Nephron (organoid): Measurements from ENCODE around the gene RSPO4.

Source experiments
- H3K27ac Mint-ChIP-seq, 3 experiments: 2 replicates each; pipeline ENCODE4 v1.8.0; 2020; ENCODE audit warnings: mixed read lengths in 3 of 3, mild to moderate bottlenecking in 2 of 3, moderate library complexity in 1 of 3
- H3K27me3 Mint-ChIP-seq: 2 replicates; pipeline ENCODE4 v1.8.0; 2021; ENCODE audit warnings: low read depth, mild to moderate bottlenecking, moderate library complexity, mixed read lengths
- H3K36me3 Mint-ChIP-seq: 2 replicates; pipeline ENCODE4 v1.8.0; 2020; ENCODE audit warnings: low read depth, mixed read lengths
- H3K4me1 Mint-ChIP-seq: 2 replicates; pipeline ENCODE4 v1.8.0; 2020; ENCODE audit warnings: mixed read lengths
- H3K4me3 Mint-ChIP-seq, 3 experiments: 2 replicates each; pipeline ENCODE4 v1.8.0; 2020; ENCODE audit warnings: mild to moderate bottlenecking in 3 of 3, mixed read lengths in 3 of 3, moderate library complexity in 2 of 3
- H3K9me3 Mint-ChIP-seq: 2 replicates; pipeline ENCODE4 v1.8.0; 2020; ENCODE audit warnings: mixed read lengths
- TF ChIP-seq, protein P1 (sequence below), 3 experiments: fragments of 200-600 bp; sonication (generic); IDR thresholded peaks; one replicate each; pipeline ENCODE4 v1.5.0; 2021; ENCODE audit warnings: antibody characterized with exemption in 3 of 3; ENCODE audit not compliant: unreplicated experiment in 3 of 3

Gene RSPO4

GRCh38 chr20:926670-927069, 75.4 kb downstream of the RSPO4 start:
- Mint-ChIP-seq H3K27me3 (peaks cover 7% of the 10 kb centered on the region), H3K36me3 (peaks cover 2% of the 10 kb centered on the region)
- TF ChIP-seq, protein P1, sequence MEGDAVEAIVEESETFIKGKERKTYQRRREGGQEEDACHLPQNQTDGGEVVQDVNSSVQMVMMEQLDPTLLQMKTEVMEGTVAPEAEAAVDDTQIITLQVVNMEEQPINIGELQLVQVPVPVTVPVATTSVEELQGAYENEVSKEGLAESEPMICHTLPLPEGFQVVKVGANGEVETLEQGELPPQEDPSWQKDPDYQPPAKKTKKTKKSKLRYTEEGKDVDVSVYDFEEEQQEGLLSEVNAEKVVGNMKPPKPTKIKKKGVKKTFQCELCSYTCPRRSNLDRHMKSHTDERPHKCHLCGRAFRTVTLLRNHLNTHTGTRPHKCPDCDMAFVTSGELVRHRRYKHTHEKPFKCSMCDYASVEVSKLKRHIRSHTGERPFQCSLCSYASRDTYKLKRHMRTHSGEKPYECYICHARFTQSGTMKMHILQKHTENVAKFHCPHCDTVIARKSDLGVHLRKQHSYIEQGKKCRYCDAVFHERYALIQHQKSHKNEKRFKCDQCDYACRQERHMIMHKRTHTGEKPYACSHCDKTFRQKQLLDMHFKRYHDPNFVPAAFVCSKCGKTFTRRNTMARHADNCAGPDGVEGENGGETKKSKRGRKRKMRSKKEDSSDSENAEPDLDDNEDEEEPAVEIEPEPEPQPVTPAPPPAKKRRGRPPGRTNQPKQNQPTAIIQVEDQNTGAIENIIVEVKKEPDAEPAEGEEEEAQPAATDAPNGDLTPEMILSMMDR (IDR thresholded peaks at IDR 0.05; ENCODE audit: unreplicated experiment in 3 of 3): no peak

DNA sequence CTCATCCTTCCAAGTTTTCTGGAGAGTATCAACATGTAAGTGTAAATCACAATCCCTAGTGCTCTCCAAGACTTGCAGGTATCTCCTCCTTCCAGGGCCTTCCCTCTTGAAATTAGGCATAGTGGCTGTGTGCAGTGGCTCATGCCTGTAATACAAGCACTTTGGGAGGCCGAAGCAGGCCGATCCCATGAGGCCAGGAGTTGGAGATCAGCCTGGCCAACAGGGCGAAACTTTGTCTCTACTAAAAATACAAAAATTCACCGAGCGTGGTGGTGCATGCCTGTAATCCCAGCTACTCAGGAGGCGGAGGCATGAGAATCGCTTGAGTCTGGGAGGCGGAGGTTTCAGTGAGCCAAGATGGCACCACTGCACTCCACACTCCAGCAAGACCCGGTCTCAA, 76.6 kb downstream of the RSPO4 start:
- TF ChIP-seq, protein P1 (IDR thresholded peaks at IDR 0.05; ENCODE audit: unreplicated experiment in 3 of 3): no peak
- Mint-ChIP-seq H3K9me3 (peaks cover 12% of the 10 kb centered on the region), H3K27me3 (peaks cover 7% of the 10 kb centered on the region), H3K4me3 (no peak overlapping the region), H3K27ac (no peak overlapping the region), H3K36me3 (no peaks in the 10 kb centered on the region), H3K4me1 (no peaks in the 10 kb centered on the region)

More at GRCh38 chr20:926670-927069, 75.4 kb downstream of the RSPO4 start:
- peaks cover 19% of the 10 kb centered on the region for H3K9me3 Mint-ChIP-seq
- no peak overlapping the region for H3K4me3 Mint-ChIP-seq
- H3K4me1 Mint-ChIP-seq: no peaks in the 10 kb centered on the region
- no peak overlapping the region for H3K27ac Mint-ChIP-seq

- TF ChIP-seq, protein P1 (IDR thresholded peaks at IDR 0.05; ENCODE audit: unreplicated experiment in 3 of 3): no peak
- no peak overlapping the region for H3K27ac Mint-ChIP-seq
- peaks cover 7% of the 10 kb centered on the region for H3K9me3 Mint-ChIP-seq
- no peak overlapping the region for H3K4me3 Mint-ChIP-seq
- H3K36me3 Mint-ChIP-seq: no peaks in the 10 kb centered on the region
- peaks cover 7% of the 10 kb centered on the region for H3K27me3 Mint-ChIP-seq
- H3K4me1 Mint-ChIP-seq: no peaks in the 10 kb centered on the region
Observed at GRCh38 chr20:924639-925038, 77.5 kb downstream of the RSPO4 start.

DNA sequence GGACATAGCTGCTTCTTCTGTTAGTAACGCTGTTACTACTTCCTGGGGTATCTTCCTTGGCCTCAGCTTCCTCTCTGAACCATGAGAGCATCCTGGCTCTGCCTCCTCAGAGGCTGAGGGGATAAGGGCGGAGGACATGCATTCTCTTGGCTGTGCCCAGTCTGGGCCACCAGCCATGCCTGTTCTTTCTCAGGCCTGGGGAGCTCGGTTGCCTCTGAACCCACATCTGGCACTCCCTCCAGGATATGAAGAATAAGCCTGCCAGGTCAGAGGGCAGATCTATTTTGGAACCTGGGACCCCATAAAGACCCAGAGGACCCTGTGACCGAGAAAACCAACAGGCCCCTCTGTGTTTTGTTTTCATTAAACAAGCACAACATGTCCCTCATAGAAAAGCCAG, 79.3 kb downstream of the RSPO4 start:
- TF ChIP-seq, protein P1 (IDR thresholded peaks at IDR 0.05; ENCODE audit: unreplicated experiment in 3 of 3): no peak
- H3K9me3 Mint-ChIP-seq: peaks cover 3% of the 10 kb centered on the region
- H3K4me3 Mint-ChIP-seq: no peak overlapping the region
- no peak overlapping the region for H3K27ac Mint-ChIP-seq
- H3K27me3 Mint-ChIP-seq: peaks cover 7% of the 10 kb centered on the region
- no peaks in the 10 kb centered on the region for H3K4me1 Mint-ChIP-seq
- H3K36me3 Mint-ChIP-seq: no peaks in the 10 kb centered on the region

- peaks cover 8% of the 10 kb centered on the region for H3K27me3 Mint-ChIP-seq
- no peaks in the 10 kb centered on the region for H3K9me3 Mint-ChIP-seq
- no peak overlapping the region for H3K27ac Mint-ChIP-seq
- TF ChIP-seq, protein P1 (IDR thresholded peaks at IDR 0.05; ENCODE audit: unreplicated experiment in 3 of 3): no peak
- H3K36me3 Mint-ChIP-seq: no peaks in the 10 kb centered on the region
- peaks cover 7% of the 10 kb centered on the region for H3K4me1 Mint-ChIP-seq
- no peak overlapping the region for H3K4me3 Mint-ChIP-seq
Observed at GRCh38 chr20:921068-921467, 81.0 kb downstream of the RSPO4 start.

- TF ChIP-seq, protein P1 (IDR thresholded peaks at IDR 0.05; ENCODE audit: unreplicated experiment in 3 of 3): no peak
- H3K36me3 Mint-ChIP-seq: no peaks in the 10 kb centered on the region
- H3K4me1 Mint-ChIP-seq: peaks cover 8% of the 10 kb centered on the region
- no peak overlapping the region for H3K4me3 Mint-ChIP-seq
- H3K9me3 Mint-ChIP-seq: no peaks in the 10 kb centered on the region
- no peak overlapping the region for H3K27ac Mint-ChIP-seq
- H3K27me3 Mint-ChIP-seq: peaks cover 8% of the 10 kb centered on the region
Observed at GRCh38 chr20:920311-920710, 81.8 kb downstream of the RSPO4 start.
